PC-3 (cell line): ENCODE results near the gene KIF21A. TPM values are rescaled to one million over a fixed set of nuclear protein-coding genes. Genes with fewer than 3 reads are reported as not detected.

ENCODE experiments used
- ATAC-seq: fragments of 200-7000 bp; cut with Tn5 transposase; 2 replicates; pipeline ENCODE4 v1.9.1; 2020; ENCODE audit warnings: mild to moderate bottlenecking, moderate library complexity
- BruUV-seq: library from RNA; stranded (reverse); fragments of 400-500 nt; replicated peaks from 2 replicates; lab custom pipeline; 2021; lab: Mats Ljungman, UMichigan
- CTCF ChIA-PET: fragments of 300-600 bp; sonication (Branson Sonifier 250); formaldehyde crosslinking; loops from one replicate; lab custom pipeline; 2022; ENCODE audit warnings: antibody characterized with exemption; lab: Charles Lee
- POLR2A ChIA-PET: fragments of 300-600 bp; sonication (Branson Sonifier 250); formaldehyde crosslinking; loops from one replicate; lab custom pipeline; 2022; ENCODE audit warnings: antibody characterized with exemption; ENCODE audit not compliant: unreplicated experiment; lab: Charles Lee
- DNase-seq: peaks from one replicate; pipeline ENCODE4 v3.0.0-alpha.2; 2015
- H2AFZ ChIP-seq: fragments of 300-600 bp; sonication (generic); 2 replicates; pipeline ENCODE4 v1.6.0; 2016; ENCODE audit warnings: antibody characterized with exemption, low read length
- H3F3A ChIP-seq: fragments of 300-600 bp; sonication (generic); one replicate; pipeline ENCODE4 v1.6.0; 2017; ENCODE audit warnings: antibody characterized with exemption, low read length, control low read depth, mild to moderate bottlenecking; ENCODE audit not compliant: unreplicated experiment
- H3K27ac ChIP-seq: fragments of 300-600 bp; sonication (generic); 2 replicates; pipeline ENCODE4 v1.5.1; 2016; ENCODE audit warnings: mild to moderate bottlenecking, low read length
- H3K27me3 ChIP-seq: fragments of 300-600 bp; sonication (generic); 2 replicates; pipeline ENCODE4 v1.6.1; 2016; ENCODE audit warnings: low read length, mixed read lengths
- H3K36me3 ChIP-seq: fragments of 300-600 bp; sonication (generic); 2 replicates; pipeline ENCODE4 v1.6.1; 2016; ENCODE audit warnings: low read depth, mixed run types, low read length, mixed read lengths
- H3K4me1 ChIP-seq: fragments of 300-600 bp; sonication (generic); 2 replicates; pipeline ENCODE4 v1.5.1; 2016; ENCODE audit warnings: low read length; ENCODE audit not compliant: insufficient read depth
- H3K4me2 ChIP-seq: fragments of 300-600 bp; sonication (generic); 2 replicates; pipeline ENCODE4 v1.6.0; 2016; ENCODE audit warnings: low read length
- H3K4me3 ChIP-seq: fragments of 300-600 bp; sonication (generic); 2 replicates; pipeline ENCODE4 v1.5.1; 2016; ENCODE audit warnings: mild to moderate bottlenecking, low read length, mixed read lengths
- H3K79me2 ChIP-seq: fragments of 300-600 bp; sonication (generic); 2 replicates; pipeline ENCODE4 v1.6.1; 2017; ENCODE audit warnings: low read length, mixed read lengths
- H3K9ac ChIP-seq: fragments of 300-600 bp; sonication (generic); 2 replicates; pipeline ENCODE4 v1.6.0; 2016; ENCODE audit warnings: mild to moderate bottlenecking, low read length
- H3K9me2 ChIP-seq: fragments of 300-600 bp; sonication (generic); replicated peaks from 2 replicates; pipeline ENCODE4 v1.6.1; 2016; ENCODE audit warnings: mixed run types, low read length, mixed read lengths
- H3K9me3 ChIP-seq: fragments of 300-600 bp; sonication (generic); 2 replicates; pipeline ENCODE4 v1.6.1; 2016; ENCODE audit warnings: low read length, mixed read lengths
- H4K20me1 ChIP-seq: fragments of 300-600 bp; sonication (generic); 2 replicates; pipeline ENCODE4 v1.6.1; 2016; ENCODE audit warnings: low read length, mixed read lengths
- EZH2 ChIP-seq: fragments of 300-600 bp; sonication (generic); IDR thresholded peaks from one replicate; pipeline ENCODE4 v1.6.1; 2017; ENCODE audit warnings: antibody characterized with exemption, mild to moderate bottlenecking, low read length; ENCODE audit not compliant: unreplicated experiment
- EZH2phosphoT487 ChIP-seq: fragments of 300-600 bp; sonication (generic); IDR thresholded peaks from 2 replicates; pipeline ENCODE4 v1.6.1; 2018; ENCODE audit warnings: mild to moderate bottlenecking, antibody characterized with exemption, low read length, borderline replicate concordance
- intact Hi-C: fragments of 100-400 bp; cut with micrococcal nuclease; formaldehyde crosslinking; loops from 2 replicates; pipeline ENCODE4 v1.9.0; 2023
- total RNA-seq: library from RNA; depleted of rRNA; stranded (reverse); fragments of >200 nt; gene quantifications from 2 replicates; pipeline ENCODE4 v1.2.3, GENCODE V29; 2014
- TF ChIP-seq, protein P1 (sequence below): fragments of 300-600 bp; sonication (generic); conservative IDR thresholded peaks from 2 replicates; pipeline ENCODE4 v1.5.1; 2017; ENCODE audit warnings: antibody characterized with exemption, low read depth, mild to moderate bottlenecking, low read length

KIF21A gene
- total RNA-seq, 1 experiment from 2014 or later = 25.1 TPM

DNA sequence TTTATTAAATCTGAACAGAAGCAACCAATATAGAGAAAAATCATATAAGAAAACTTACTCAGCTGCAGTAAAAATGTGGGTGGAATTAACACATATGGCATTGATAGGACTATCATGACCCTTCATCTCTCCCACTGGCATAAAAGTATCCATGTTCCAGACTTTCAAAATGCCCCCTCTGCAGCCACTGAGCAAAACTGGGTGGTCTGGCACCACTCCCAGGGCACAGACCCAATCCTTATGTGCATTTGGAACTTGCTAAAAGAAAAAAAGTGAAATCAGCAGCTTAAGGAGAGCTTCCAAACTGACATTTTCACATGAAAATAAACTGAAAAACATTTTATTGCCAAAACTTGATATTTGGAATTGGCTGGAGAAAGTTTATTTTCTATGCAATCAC, 141.5 kb downstream of the KIF21A start:
- intact Hi-C loops = no loop called here
- no peaks in the 10 kb centered on the region for H4K20me1 ChIP-seq
- no peaks in the 10 kb centered on the region for H3K4me1 ChIP-seq
- H3K4me3 ChIP-seq = no peak overlapping the region
- H3K27me3 ChIP-seq = no peaks in the 10 kb centered on the region
- H3F3A ChIP-seq = no peaks in the 10 kb centered on the region
- ChIA-PET POLR2A (no interaction called here), CTCF (interaction anchor here (0.6 kb wide), 1 partner anchor 8 kb away, joined by 4 read pairs; no protein-coding TSS in a partner anchor)
- H3K9ac ChIP-seq = no peak overlapping the region
- no peaks in the 10 kb centered on the region for H3K79me2 ChIP-seq
- H3K9me3 ChIP-seq = no peaks in the 10 kb centered on the region
- peaks cover 11% of the 10 kb centered on the region; the same call in 1 of the 2 replicates for H3K36me3 ChIP-seq
- H3K4me2 ChIP-seq = no peak overlapping the region
- ATAC-seq (no peak), DNase-seq (no peak)
- BruUV-seq = no TSS peak
- H3K27ac ChIP-seq = no peak overlapping the region
- no peak for TF ChIP-seq EZH2
- no peak for TF ChIP-seq EZH2phosphoT487
- TF ChIP-seq, protein P1, sequence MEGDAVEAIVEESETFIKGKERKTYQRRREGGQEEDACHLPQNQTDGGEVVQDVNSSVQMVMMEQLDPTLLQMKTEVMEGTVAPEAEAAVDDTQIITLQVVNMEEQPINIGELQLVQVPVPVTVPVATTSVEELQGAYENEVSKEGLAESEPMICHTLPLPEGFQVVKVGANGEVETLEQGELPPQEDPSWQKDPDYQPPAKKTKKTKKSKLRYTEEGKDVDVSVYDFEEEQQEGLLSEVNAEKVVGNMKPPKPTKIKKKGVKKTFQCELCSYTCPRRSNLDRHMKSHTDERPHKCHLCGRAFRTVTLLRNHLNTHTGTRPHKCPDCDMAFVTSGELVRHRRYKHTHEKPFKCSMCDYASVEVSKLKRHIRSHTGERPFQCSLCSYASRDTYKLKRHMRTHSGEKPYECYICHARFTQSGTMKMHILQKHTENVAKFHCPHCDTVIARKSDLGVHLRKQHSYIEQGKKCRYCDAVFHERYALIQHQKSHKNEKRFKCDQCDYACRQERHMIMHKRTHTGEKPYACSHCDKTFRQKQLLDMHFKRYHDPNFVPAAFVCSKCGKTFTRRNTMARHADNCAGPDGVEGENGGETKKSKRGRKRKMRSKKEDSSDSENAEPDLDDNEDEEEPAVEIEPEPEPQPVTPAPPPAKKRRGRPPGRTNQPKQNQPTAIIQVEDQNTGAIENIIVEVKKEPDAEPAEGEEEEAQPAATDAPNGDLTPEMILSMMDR = no peak
- no peak overlapping the region for H2AFZ ChIP-seq
- no peaks in the 10 kb centered on the region for H3K9me2 ChIP-seq

DNA sequence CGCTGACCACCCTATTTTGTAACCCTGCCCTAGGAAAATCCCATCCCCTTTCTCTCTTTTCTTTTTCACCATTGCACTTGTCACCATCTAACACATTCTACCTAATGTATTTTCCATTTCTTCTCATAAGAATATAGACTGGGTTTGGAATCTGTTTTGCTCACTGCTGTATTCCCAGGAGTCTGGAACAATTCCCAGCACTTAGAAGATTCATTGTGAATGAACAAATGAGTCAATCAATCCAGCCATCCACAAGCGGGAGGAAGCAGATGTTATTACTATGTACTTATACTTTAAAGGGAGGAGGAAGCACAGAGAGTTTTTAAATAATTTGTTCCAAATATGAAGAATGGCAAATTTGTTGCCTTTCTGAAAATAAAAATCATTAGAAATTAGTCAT, 142.1 kb downstream of the KIF21A start:
- peaks cover 11% of the 10 kb centered on the region; the same call in 1 of the 2 replicates for H3K36me3 ChIP-seq
- H4K20me1 ChIP-seq = no peaks in the 10 kb centered on the region
- H2AFZ ChIP-seq = no peak overlapping the region
- no peak overlapping the region for H3K4me2 ChIP-seq
- CTCF ChIA-PET = no interaction called here
- TF ChIP-seq EZH2phosphoT487 = no peak
- no peak for TF ChIP-seq EZH2
- TF ChIP-seq, protein P1 = no peak
- H3K9ac ChIP-seq = no peak overlapping the region
- POLR2A ChIA-PET = no interaction called here
- BruUV-seq = no TSS peak
- H3K9me2 ChIP-seq = no peaks in the 10 kb centered on the region
- no peaks in the 10 kb centered on the region for H3K27me3 ChIP-seq
- H3K4me1 ChIP-seq = no peaks in the 10 kb centered on the region
- H3K9me3 ChIP-seq = no peaks in the 10 kb centered on the region
- H3F3A ChIP-seq = no peaks in the 10 kb centered on the region
- H3K4me3 ChIP-seq = no peak overlapping the region
- ATAC-seq = peak; percentile 77
- intact Hi-C loops = no loop called here
- H3K79me2 ChIP-seq = no peaks in the 10 kb centered on the region
- no peak overlapping the region for H3K27ac ChIP-seq
- no peak for DNase-seq

DNA sequence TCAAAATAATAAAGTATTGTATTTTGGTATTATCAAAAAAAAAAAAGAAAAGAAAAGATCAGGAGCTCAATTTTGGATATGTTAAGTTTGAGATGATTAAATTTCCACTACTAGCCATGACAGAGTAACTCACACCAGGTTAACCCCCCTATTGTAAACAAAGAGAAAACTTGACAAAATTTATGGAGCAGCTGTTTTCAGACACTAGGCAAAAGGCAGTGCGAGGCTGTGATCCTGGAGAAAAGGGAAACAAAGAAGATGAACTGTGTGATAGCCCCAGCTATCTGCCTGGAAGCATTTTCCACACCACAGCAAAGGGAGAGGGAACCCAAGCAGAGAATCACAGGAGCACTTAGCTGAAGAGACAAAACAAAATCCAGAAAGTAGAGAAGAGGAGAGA, 145.0 kb downstream of the KIF21A start:
- Histone ChIP-seq H4K20me1 (no peaks in the 10 kb centered on the region), H3K9me2 (no peaks in the 10 kb centered on the region), H3K36me3 (0 out of 2 replicates have a peak, but pooled peaks cover 5% of the 10 kb centered on the region), H3K79me2 (no peaks in the 10 kb centered on the region), H3K4me3 (no peak overlapping the region), H3F3A (no peaks in the 10 kb centered on the region), H3K4me1 (no peaks in the 10 kb centered on the region), H3K4me2 (no peak overlapping the region), H3K27ac (no peak overlapping the region), H2AFZ (no peak overlapping the region), H3K9me3 (no peaks in the 10 kb centered on the region), H3K9ac (no peak overlapping the region), H3K27me3 (no peaks in the 10 kb centered on the region)
- TF ChIP-seq EZH2 (no peak), EZH2phosphoT487 (no peak)
- TF ChIP-seq, protein P1 = no peak
- ATAC-seq (no peak), DNase-seq (no peak)
- ChIA-PET CTCF (no interaction called here), POLR2A (no interaction called here)
- intact Hi-C loops = no loop called here
- no TSS peak for BruUV-seq
